HPDE6-E6E7 (cell line): ENCODE measurements around the gene GSTK1.

Source experiments
- DNase-seq: peaks from one replicate; pipeline ENCODE4 v3.0.0; 2011; ENCODE audit warnings: missing footprints; ENCODE audit errors: extremely low spot score

GSTK1 gene

GRCh38 chr7:143295870-143296269, 32.6 kb downstream of the GSTK1 start:
- no peak for DNase-seq

GRCh38 chr7:143296686-143297085, 33.4 kb downstream of the GSTK1 start:
- no peak for DNase-seq

- DNase-seq: no peak
These were observed 36.1 kb downstream of the GSTK1 start for GRCh38 chr7:143299346-143299745.

GRCh38 chr7:143299840-143300239, 36.6 kb downstream of the GSTK1 start:
- DNase-seq: no peak

- no peak for DNase-seq
These were observed 38.0 kb downstream of the GSTK1 start for GRCh38 chr7:143300959-143301935.

GRCh38 chr7:143303733-143304132, 40.5 kb downstream of the GSTK1 start:
- no peak for DNase-seq

- no peak for DNase-seq
These were observed 41.7 kb downstream of the GSTK1 start for GRCh38 chr7:143304938-143305337.

- peak; percentile 26 for DNase-seq
These were observed 42.3 kb downstream of the GSTK1 start for GRCh38 chr7:143305423-143306070.

GRCh38 chr7:143308632-143309031, 45.4 kb downstream of the GSTK1 start:
- no peak for DNase-seq

- DNase-seq: no peak
These were observed 50.9 kb downstream of the GSTK1 start for GRCh38 chr7:143314127-143314526.

- DNase-seq: no peak
These were observed 52.5 kb downstream of the GSTK1 start, which contains the start of gene CLCN1 for GRCh38 chr7:143315776-143316175. Gene CLCN1 (plus strand): TSS chr7:143316111. CDS start chr7:143316213, 102 bp downstream.

GRCh38 chr7:143316492-143316891, 53.3 kb downstream of the GSTK1 start:
- no peak for DNase-seq

GRCh38 chr7:143318661-143319060, 55.4 kb downstream of the GSTK1 start:
- peak; percentile 83 for DNase-seq
